ENCODE data around the gene S100B. TPM values are rescaled to one million over a fixed set of nuclear protein-coding genes. Genes with fewer than 3 reads are reported as not detected.

The S100B gene
- total and polyA plus RNA-seq, 2 of the 8 experiments (the other 6 are each of a cell fraction or from before 2014, with no cell fraction given), result 0.36 to 0.69 TPM

GRCh38 chr21:46564391-46564790, 40.5 kb downstream of the S100B start:
- no peak overlapping the region for H2AFZ ChIP-seq (ENCODE audit: low read length)
- H2BK120ac ChIP-seq (replicated peaks; ENCODE audit: low read depth, low read length), result no peak overlapping the region
- H3K36me3 ChIP-seq (ENCODE audit: control insufficient read depth in 2 of 4, insufficient read depth in 4 of 4, low read length in 3 of 4), result peaks cover 7 to 24% (median 15%) of the 10 kb centered on the region in 4 experiments; a peak in 5 of 8 replicates
- no peak overlapping the region for H4K91ac ChIP-seq (replicated peaks; ENCODE audit: insufficient read length, low read length)
- no peak overlapping the region for H3K4me2 ChIP-seq (ENCODE audit: insufficient read depth in 1 of 2, low read depth in 2 of 2, low read length in 2 of 2)
- H3K9me3 ChIP-seq (ENCODE audit: insufficient read depth in 2 of 2, low read depth in 1 of 2, low read length in 1 of 2), result no peaks in the 10 kb centered on the region
- H2BK15ac ChIP-seq (ENCODE audit: low read length), result no peak overlapping the region
- no peak overlapping the region for H3K4ac ChIP-seq (replicated peaks; ENCODE audit: insufficient read length, low read depth, low read length)
- FAIRE-seq (no peak), DNase-seq (ENCODE audit: low read depth in 1 of 2, low spot score in 2 of 2) (no peak)
- no peaks in the 10 kb centered on the region for H3K79me2 ChIP-seq (ENCODE audit: control insufficient read depth in 1 of 2, insufficient read depth in 2 of 2, low read length in 2 of 2)
- no peak overlapping the region for H3K9ac ChIP-seq (replicated peaks in 1 of 4; ENCODE audit: extremely low read depth in 1 of 4, low read depth in 3 of 4, low read length in 3 of 4)
- no peak overlapping the region for H3K27ac ChIP-seq (ENCODE audit: low read depth, low read length)
- H2BK20ac ChIP-seq (ENCODE audit: low read length), result no peak overlapping the region
- no peak overlapping the region for H3K4me3 ChIP-seq (ENCODE audit: extremely low read depth in 1 of 4, insufficient read depth in 2 of 4, low read depth in 3 of 4, low read length in 4 of 4)
- CTCF ChIA-PET (ENCODE audit: partially characterized antibody), result interaction anchor here (1.1 to 2.5 kb wide), 2 partner anchors 13 to 69 kb away, joined by 3 to 9 read pairs; no protein-coding TSS in a partner anchor
- no peak overlapping the region for H2AK5ac ChIP-seq (ENCODE audit: low read depth, low read length)
- 82% methylated on average over 10 of the region's 10 CpGs; no CpG with 5 or more reads in 1 of the 2 experiments for WGBS, 2 experiments (ENCODE audit: extremely low coverage in 1 of 2, insufficient coverage in 1 of 2, insufficient read length in 1 of 2, insufficient replicate concordance in 2 of 2, low coverage in 1 of 2, low lambda C conversion rate in 2 of 2, missing lambda C conversion rate in 1 of 2)
- no peaks in the 10 kb centered on the region for H3K4me1 ChIP-seq (replicated peaks in 1 of 4; ENCODE audit: control insufficient read depth in 3 of 4, insufficient read depth in 4 of 4, low read length in 3 of 4)
- no peak overlapping the region; the same call in 1 of the 2 replicates for H2BK5ac ChIP-seq (ENCODE audit: low read depth, low read length)
- no peak overlapping the region for H4K8ac ChIP-seq (ENCODE audit: extremely low read depth, insufficient read depth, low read length)
- no peak overlapping the region for H3K18ac ChIP-seq (ENCODE audit: extremely low read depth, low read length)
- peaks cover 0 to 3% of the 10 kb centered on the region in 2 experiments for H4K20me1 ChIP-seq (replicated peaks in 1 of 2; ENCODE audit: control insufficient read depth in 1 of 2, insufficient read depth in 2 of 2, low read length in 2 of 2)
- H3K27me3 ChIP-seq (replicated peaks in 1 of 4; ENCODE audit: control insufficient read depth in 3 of 4, extremely low read depth in 1 of 4, insufficient read depth in 3 of 4, low read length in 3 of 4), result no peaks in the 10 kb centered on the region
- no peaks in the 10 kb centered on the region for H3K79me1 ChIP-seq (ENCODE audit: low read depth, low read length)
- TF ChIP-seq BRCA1 (IDR thresholded peaks at IDR 0.05; ENCODE audit: low read depth, low read length) (no peak), SP1 (IDR thresholded peaks at IDR 0.05; ENCODE audit: low read depth, low read length) (no peak), PHF8 (conservative IDR thresholded peaks at IDR 0.05; ENCODE audit: low read depth, low read length) (no peak), YY1 (IDR thresholded peaks at IDR 0.05; ENCODE audit: low read depth, low read length) (no peak), FOSL1 (IDR thresholded peaks at IDR 0.05; ENCODE audit: insufficient read depth, low read depth, low read length) (no peak)
- no peak overlapping the region for H3K56ac ChIP-seq (replicated peaks; ENCODE audit: insufficient read length, low read depth, low read length)
- no peak overlapping the region for H4K5ac ChIP-seq (ENCODE audit: insufficient read length, low read depth, low read length)
- no peak overlapping the region for H3K23ac ChIP-seq (ENCODE audit: insufficient read length)
- no peaks in the 10 kb centered on the region for H3K23me2 ChIP-seq (ENCODE audit: low read depth, low read length)
- H2BK12ac ChIP-seq (ENCODE audit: low read depth, low read length), result no peak overlapping the region
- POLR2A ChIA-PET (ENCODE audit: partially characterized antibody), result interaction anchor here (1.1 kb wide), 1 partner anchor 9 kb away, joined by 4 read pairs; no protein-coding TSS in a partner anchor
- no peak overlapping the region for H3K14ac ChIP-seq (ENCODE audit: insufficient read length)

Data from H1 (cell line).